IMR-90 (cell line): Measurements from ENCODE around the gene EIF6. TPM values are rescaled to one million over a fixed set of nuclear protein-coding genes. Genes with fewer than 3 reads are reported as not detected.

Experiments
- ATAC-seq: fragments of 200-7000 bp; cut with Tn5 transposase; 2 replicates; pipeline ENCODE4 v1.9.1; 2020; ENCODE audit warnings: low read depth, mild to moderate bottlenecking, moderate library complexity
- BruUV-seq: library from RNA; stranded (reverse); fragments of 400-500 nt; replicated peaks from 2 replicates; lab custom pipeline; 2021; lab: Mats Ljungman, UMichigan
- CTCF ChIA-PET: fragments of 300-600 bp; formaldehyde crosslinking; extraction: SDS; loops from one replicate; lab custom pipeline; 2021; ENCODE audit warnings: antibody characterized with exemption; lab: Yijun Ruan, JAX
- POLR2A ChIA-PET: fragments of 300-600 bp; sonication (Branson Sonifier 250); formaldehyde crosslinking; loops from one replicate; lab custom pipeline; 2022; ENCODE audit warnings: antibody characterized with exemption; ENCODE audit not compliant: unreplicated experiment; lab: Charles Lee
- DNase-seq: peaks from one replicate; pipeline ENCODE4 v3.0.0; 2013
- H2AFZ ChIP-seq: replicated peaks from 2 replicates; pipeline ENCODE3; 2013; ENCODE audit warnings: low read length, mild to moderate bottlenecking; ENCODE audit not compliant: poor library complexity
- H2AK5ac ChIP-seq: 2 replicates; pipeline ENCODE4 v1.6.1; 2013; ENCODE audit warnings: low read depth, low read length, inconsistent platforms
- H2AK9ac ChIP-seq: replicated peaks from 2 replicates; pipeline ENCODE3; 2013; ENCODE audit warnings: mild to moderate bottlenecking, low read depth, low read length, moderate library complexity; ENCODE audit not compliant: poor library complexity
- H2BK120ac ChIP-seq: 2 replicates; pipeline ENCODE4 v1.6.1; 2013; ENCODE audit warnings: low read depth, low read length, inconsistent platforms
- H2BK15ac ChIP-seq: 3 replicates; pipeline ENCODE4 v1.6.1; 2013; ENCODE audit warnings: low read depth, low read length, inconsistent platforms
- H2BK20ac ChIP-seq: 2 replicates; pipeline ENCODE4 v1.6.1; 2013; ENCODE audit warnings: low read depth, mild to moderate bottlenecking, inconsistent platforms, low read length, moderate library complexity
- H2BK5ac ChIP-seq: 2 replicates; pipeline ENCODE4 v1.6.1; 2013; ENCODE audit warnings: mild to moderate bottlenecking, low read depth, low read length, inconsistent platforms; ENCODE audit not compliant: poor library complexity, severe bottlenecking
- H3K14ac ChIP-seq: replicated peaks from 2 replicates; pipeline ENCODE4 v1.6.1; 2013; ENCODE audit warnings: low read depth, low read length, inconsistent platforms
- H3K18ac ChIP-seq: 2 replicates; pipeline ENCODE4 v1.6.1; 2013; ENCODE audit warnings: low read depth, low read length, control low read depth
- H3K23ac ChIP-seq: 2 replicates; pipeline ENCODE4 v1.6.1; 2013; ENCODE audit warnings: low read depth, low read length, inconsistent platforms
- H3K27ac ChIP-seq: 2 replicates; pipeline ENCODE4 v1.5.1; 2013; ENCODE audit warnings: mild to moderate bottlenecking, control low read depth, low read length; ENCODE audit not compliant: insufficient read depth
- H3K27me3 ChIP-seq: 2 replicates; pipeline ENCODE4 v1.6.1; 2013; ENCODE audit warnings: low read length; ENCODE audit not compliant: control insufficient read depth, insufficient read depth
- H3K36me3 ChIP-seq: 2 replicates; pipeline ENCODE4 v1.6.1; 2013; ENCODE audit warnings: low read length, mixed read lengths; ENCODE audit not compliant: control insufficient read depth, insufficient read depth
- H3K4ac ChIP-seq: 2 replicates; pipeline ENCODE4 v1.6.1; 2013; ENCODE audit warnings: low read depth, low read length, inconsistent platforms
- H3K4me1 ChIP-seq: 2 replicates; pipeline ENCODE4 v1.6.1; 2013; ENCODE audit warnings: low read length, mixed read lengths; ENCODE audit not compliant: control insufficient read depth, insufficient read depth
- H3K4me2 ChIP-seq: 2 replicates; pipeline ENCODE4 v1.6.1; 2013; ENCODE audit warnings: low read depth, mild to moderate bottlenecking, control low read depth, low read length, moderate library complexity
- H3K4me3 ChIP-seq: 2 replicates; pipeline ENCODE4 v1.5.1; 2013; ENCODE audit warnings: low read depth, mild to moderate bottlenecking, control low read depth, low read length, moderate library complexity; ENCODE audit not compliant: insufficient read depth
- H3K56ac ChIP-seq: 2 replicates; pipeline ENCODE4 v1.6.1; 2013; ENCODE audit warnings: low read length, inconsistent platforms; ENCODE audit not compliant: insufficient read depth; ENCODE audit errors: extremely low read depth
- H3K79me1 ChIP-seq, 2 experiments: 2 replicates each; pipeline ENCODE4 v1.6.1; 2013; ENCODE audit warnings: low read length in 2 of 2, inconsistent platforms in 1 of 2, low read depth in 1 of 2
- H3K9ac ChIP-seq: 2 replicates; pipeline ENCODE4 v1.6.1; 2013; ENCODE audit warnings: low read depth, low read length, control low read depth
- H3K9me1 ChIP-seq: 2 replicates; pipeline ENCODE4 v1.6.1; 2013; ENCODE audit warnings: low read length, inconsistent platforms; ENCODE audit not compliant: insufficient read depth
- H3K9me3 ChIP-seq: 2 replicates; pipeline ENCODE4 v1.6.1; 2013; ENCODE audit warnings: low read length; ENCODE audit not compliant: control insufficient read depth, insufficient read depth
- H4K20me1 ChIP-seq: 2 replicates; pipeline ENCODE4 v1.6.1; 2013; ENCODE audit warnings: low read length, inconsistent platforms; ENCODE audit not compliant: insufficient read depth
- H4K5ac ChIP-seq: 2 replicates; pipeline ENCODE4 v1.6.1; 2013; ENCODE audit warnings: mild to moderate bottlenecking, low read depth, low read length, control low read depth
- H4K8ac ChIP-seq, 2 experiments: 2 replicates each; pipeline ENCODE4 v1.6.1; 2013; ENCODE audit warnings: low read depth in 2 of 2, low read length in 2 of 2, control low read depth in 1 of 2, inconsistent platforms in 1 of 2
- H4K91ac ChIP-seq: 2 replicates; pipeline ENCODE4 v1.6.1; 2013; ENCODE audit warnings: low read depth, low read length, inconsistent platforms; ENCODE audit not compliant: insufficient read depth
- BHLHE40 ChIP-seq: fragments of 150-350 bp; IDR thresholded peaks from 2 replicates; pipeline ENCODE4 v1.6.1; 2016; ENCODE audit warnings: mild to moderate bottlenecking, low read depth, low read length
- POLR2A ChIP-seq: IDR thresholded peaks from 2 replicates; pipeline ENCODE4 v1.6.1; 2012; ENCODE audit warnings: mild to moderate bottlenecking, low read depth, low read length
- WGBS, 2 experiments: methylation state at CpG; one replicate each; pipeline versions ENCODE4 v1.1.5 to v1.1.7; 2013; ENCODE audit warnings: missing lambda C conversion rate in 2 of 2; ENCODE audit not compliant: insufficient read length in 1 of 2; ENCODE audit errors: extremely low coverage in 2 of 2; 5-methylcytosine and 5-hydroxymethylcytosine counted together
- dilution Hi-C: fragments of 300-500 bp; cut with HindIII; formaldehyde crosslinking; loops from one replicate; pipeline ENCODE4 v1.14.3; 2018; ENCODE audit warnings: low sequenced_read_pairs; ENCODE audit not compliant: unreplicated experiment
- in situ Hi-C: fragments of 300-500 bp; cut with MboI; formaldehyde crosslinking; loops from 3 replicates; pipeline ENCODE4 v1.14.3; 2019; ENCODE audit warnings: low sequenced_read_pairs, inconsistent platforms, mixed read lengths
- intact Hi-C: fragments of 100-400 bp; cut with micrococcal nuclease; formaldehyde crosslinking; loops from 2 replicates; pipeline ENCODE4 v1.10.0; 2022
- polyA plus RNA-seq, 3 experiments: library from polyadenylated mRNA; depleted of rRNA; stranded (reverse); fragments of >200 nt; gene quantifications; 2 replicates each; pipeline ENCODE4 v1.2.3, GENCODE V29; 2012; ENCODE audit warnings: low replicate concordance in 1 of 3
- total RNA-seq: library from RNA; depleted of rRNA; stranded (reverse); fragments of >200 nt; gene quantifications from 2 replicates; pipeline ENCODE4 v1.2.3, GENCODE V29; 2012

Gene EIF6
- total and polyA plus RNA-seq, 2 of the 4 experiments (the other 2 are of a cell fraction): 215 to 227 TPM

DNA sequence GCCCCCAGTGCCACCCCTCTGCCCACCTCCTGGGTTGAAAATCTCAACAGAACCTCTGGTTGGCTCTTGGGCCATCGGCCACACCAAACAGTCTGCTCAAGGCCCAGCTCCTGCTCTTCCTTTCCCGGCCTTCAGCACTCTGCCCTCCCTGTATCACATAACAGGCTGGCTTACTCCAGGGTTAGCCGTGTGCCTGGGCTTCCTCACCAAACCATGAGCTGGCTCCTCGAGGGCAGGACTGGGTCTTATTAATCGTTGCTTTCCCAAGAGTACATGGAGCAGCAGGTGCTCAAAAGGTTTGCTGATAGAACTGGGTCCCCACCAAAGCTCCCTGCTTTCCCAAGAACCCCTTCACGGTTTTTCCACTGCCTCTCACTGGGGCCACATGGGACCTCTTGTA, 20.4 kb upstream of the EIF6 start:
- Histone ChIP-seq H2BK15ac (peak overlapping the region; percentile 98), H3K9me1 (peaks cover 57% of the 10 kb centered on the region), H3K36me3 (no peaks in the 10 kb centered on the region), H2AK5ac (peak overlapping the region; percentile 99), H3K18ac (peak overlapping the region; percentile 70), H2BK120ac (peak overlapping the region; percentile 96), H4K20me1 (no peaks in the 10 kb centered on the region), H3K56ac (peak overlapping the region; percentile 96), H3K9ac (no peak overlapping the region), H3K4me1 (peaks cover 59% of the 10 kb centered on the region), H3K4ac (peak overlapping the region; percentile 99), H4K5ac (peak overlapping the region; percentile 66), H3K79me1 (peaks cover 0 to 52% of the 10 kb centered on the region in 2 experiments; a peak in 2 of 4 replicates), H3K9me3 (no peaks in the 10 kb centered on the region), H3K4me3 (no peak overlapping the region), H3K27me3 (no peaks in the 10 kb centered on the region), H2AFZ (no peak overlapping the region), H3K27ac (peak overlapping the region; percentile 85), H4K8ac (peak overlapping the region; percentile 66 to 93), H4K91ac (peak overlapping the region; percentile 99), H2BK5ac (peak overlapping the region; percentile 92), H2AK9ac (peak overlapping the region; percentile 80), H2BK20ac (peak overlapping the region; percentile 94), H3K14ac (peak overlapping the region; percentile 81), H3K4me2 (no peak overlapping the region), H3K23ac (peak overlapping the region; percentile 82)
- DNase-seq: no peak
- ChIA-PET CTCF (interaction anchor here (1.0 to 2.5 kb wide), 4 partner anchors 10 to 158 kb away, joined by 3 to 13 read pairs (median 6); no protein-coding TSS in a partner anchor), POLR2A (interaction anchor here (0.6 to 1.5 kb wide), 3 partner anchors 27 to 152 kb away, joined by 3 to 4 read pairs (median 3); partner anchors contain the start of gene MMP24OS)
- WGBS, 2 experiments: 93% methylated on average over 5 of the region's 6 CpGs; no CpG with 5 or more reads in 1 of the 2 experiments
- ATAC-seq: no peak
- BruUV-seq: no TSS peak
- in situ Hi-C loops (loop anchor here (5.0 kb wide), 1 partner anchor 132 kb away; the partner anchor contains the start of gene GDF5), dilution Hi-C loops (no loop called here), intact Hi-C loops (loop anchor here (1.0 to 5.0 kb wide), 4 partner anchors 67 to 142 kb away; no protein-coding TSS in a partner anchor)
- TF ChIP-seq POLR2A (peak; percentile 35; the same call in 1 of the 2 replicates), BHLHE40 (no peak)
